MV-4-11 (cell line): ENCODE measurements around the gene RRAS2.

ENCODE experiments used
- DNase-seq: peaks from one replicate; lab custom pipeline; 2025; lab: John Stamatoyannopoulos, UW

Gene RRAS2

GRCh38 chr11:14336507-14337503 lies 22.2 kb downstream of the RRAS2 start:
- no peak for DNase-seq

- no peak for DNase-seq
Measured at GRCh38 chr11:14335712-14336111, 23.3 kb downstream of the RRAS2 start.

GRCh38 chr11:14334893-14335292 lies 24.1 kb downstream of the RRAS2 start:
- DNase-seq, result no peak

GRCh38 chr11:14334192-14334591 lies 24.8 kb downstream of the RRAS2 start:
- DNase-seq, result no peak

GRCh38 chr11:14331476-14332136 lies 27.4 kb downstream of the RRAS2 start:
- DNase-seq, result peak; percentile 5

- DNase-seq, result no peak
Measured at GRCh38 chr11:14330881-14331280, 28.1 kb downstream of the RRAS2 start.

GRCh38 chr11:14329702-14330101 lies 29.3 kb downstream of the RRAS2 start:
- no peak for DNase-seq

- DNase-seq, result no peak
Measured at GRCh38 chr11:14327116-14327515, 31.9 kb downstream of the RRAS2 start.

GRCh38 chr11:14323118-14323676 lies 35.8 kb downstream of the RRAS2 start:
- no peak for DNase-seq

- DNase-seq, result no peak
Measured at GRCh38 chr11:14322510-14322909, 36.5 kb downstream of the RRAS2 start.

- no peak for DNase-seq
Measured at GRCh38 chr11:14320020-14320419, 39.0 kb downstream of the RRAS2 start.

GRCh38 chr11:14318581-14318981 lies 40.4 kb downstream of the RRAS2 start:
- no peak for DNase-seq

GRCh38 chr11:14317659-14318325 lies 41.2 kb downstream of the RRAS2 start:
- DNase-seq, result no peak

- DNase-seq, result no peak
Measured at GRCh38 chr11:14315130-14315529, 43.9 kb downstream of the RRAS2 start.

- no peak for DNase-seq
Measured at GRCh38 chr11:14314127-14314526, 44.9 kb downstream of the RRAS2 start.

GRCh38 chr11:14312736-14313438 lies 46.1 kb downstream of the RRAS2 start:
- DNase-seq, result no peak

- DNase-seq, result no peak
Measured at GRCh38 chr11:14310679-14311078, 48.3 kb downstream of the RRAS2 start.

GRCh38 chr11:14309425-14310192 lies 49.4 kb downstream of the RRAS2 start:
- no peak for DNase-seq

- DNase-seq, result no peak
Measured at GRCh38 chr11:14308897-14309387, 50.0 kb downstream of the RRAS2 start.

- DNase-seq, result peak; percentile 18
Measured at GRCh38 chr11:14308114-14308896, 50.7 kb downstream of the RRAS2 start.
